ENCODE results near the gene FSHR.

Gene FSHR

DNA sequence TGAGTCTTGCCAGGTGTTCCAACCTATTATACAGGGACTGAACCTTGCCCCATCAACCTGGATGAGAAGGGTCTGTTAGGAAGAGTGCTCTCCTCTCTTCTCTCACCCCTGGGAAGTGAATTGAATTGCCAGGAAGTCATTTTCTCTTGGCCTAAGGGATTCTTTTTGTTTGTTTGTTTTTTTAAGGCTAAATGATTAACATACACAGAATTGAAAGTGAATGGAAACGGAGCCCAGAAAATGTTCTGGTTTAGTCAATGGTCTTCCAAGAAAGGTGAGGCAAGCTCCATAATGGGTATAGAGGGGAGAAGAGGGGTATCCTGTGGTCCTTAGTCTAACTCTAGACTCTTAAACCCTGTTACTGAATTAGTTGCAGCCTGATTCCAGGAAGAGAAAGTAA is 189.1 kb downstream of the FSHR start:
- TF ChIP-seq RARB (CRISPR knock-in tag; IDR thresholded peaks at IDR 0.05) (no peak), GLIS3 (CRISPR knock-in tag; IDR thresholded peaks at IDR 0.05) (no peak)
- TF ChIP-seq, protein P1, sequence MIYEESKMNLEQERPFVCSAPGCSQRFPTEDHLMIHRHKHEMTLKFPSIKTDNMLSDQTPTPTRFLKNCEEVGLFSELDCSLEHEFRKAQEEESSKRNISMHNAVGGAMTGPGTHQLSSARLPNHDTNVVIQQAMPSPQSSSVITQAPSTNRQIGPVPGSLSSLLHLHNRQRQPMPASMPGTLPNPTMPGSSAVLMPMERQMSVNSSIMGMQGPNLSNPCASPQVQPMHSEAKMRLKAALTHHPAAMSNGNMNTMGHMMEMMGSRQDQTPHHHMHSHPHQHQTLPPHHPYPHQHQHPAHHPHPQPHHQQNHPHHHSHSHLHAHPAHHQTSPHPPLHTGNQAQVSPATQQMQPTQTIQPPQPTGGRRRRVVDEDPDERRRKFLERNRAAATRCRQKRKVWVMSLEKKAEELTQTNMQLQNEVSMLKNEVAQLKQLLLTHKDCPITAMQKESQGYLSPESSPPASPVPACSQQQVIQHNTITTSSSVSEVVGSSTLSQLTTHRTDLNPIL (CRISPR knock-in tag; IDR thresholded peaks at IDR 0.05; ENCODE audit: low read depth): no peak
- no peak for ATAC-seq

DNA sequence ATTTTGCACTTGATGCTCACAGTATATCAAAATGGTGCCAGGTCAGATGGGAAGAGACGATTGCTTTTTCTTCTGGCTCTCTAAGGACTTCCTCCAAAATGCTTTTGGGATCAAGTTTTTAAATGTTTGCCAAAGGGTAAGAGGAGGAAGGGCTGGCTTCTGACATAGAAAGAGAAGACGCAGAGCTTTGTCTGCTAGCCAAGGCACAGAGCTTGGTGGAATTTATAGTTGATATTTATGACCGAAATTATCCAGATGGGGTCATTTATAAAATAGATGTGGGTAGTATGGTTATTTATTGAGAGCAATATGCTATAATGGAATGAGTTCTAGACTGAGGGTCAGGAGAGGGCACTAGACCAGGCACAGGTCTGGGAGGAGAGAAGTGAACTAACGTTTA is 193.3 kb downstream of the FSHR start:
- TF ChIP-seq, protein P2, sequence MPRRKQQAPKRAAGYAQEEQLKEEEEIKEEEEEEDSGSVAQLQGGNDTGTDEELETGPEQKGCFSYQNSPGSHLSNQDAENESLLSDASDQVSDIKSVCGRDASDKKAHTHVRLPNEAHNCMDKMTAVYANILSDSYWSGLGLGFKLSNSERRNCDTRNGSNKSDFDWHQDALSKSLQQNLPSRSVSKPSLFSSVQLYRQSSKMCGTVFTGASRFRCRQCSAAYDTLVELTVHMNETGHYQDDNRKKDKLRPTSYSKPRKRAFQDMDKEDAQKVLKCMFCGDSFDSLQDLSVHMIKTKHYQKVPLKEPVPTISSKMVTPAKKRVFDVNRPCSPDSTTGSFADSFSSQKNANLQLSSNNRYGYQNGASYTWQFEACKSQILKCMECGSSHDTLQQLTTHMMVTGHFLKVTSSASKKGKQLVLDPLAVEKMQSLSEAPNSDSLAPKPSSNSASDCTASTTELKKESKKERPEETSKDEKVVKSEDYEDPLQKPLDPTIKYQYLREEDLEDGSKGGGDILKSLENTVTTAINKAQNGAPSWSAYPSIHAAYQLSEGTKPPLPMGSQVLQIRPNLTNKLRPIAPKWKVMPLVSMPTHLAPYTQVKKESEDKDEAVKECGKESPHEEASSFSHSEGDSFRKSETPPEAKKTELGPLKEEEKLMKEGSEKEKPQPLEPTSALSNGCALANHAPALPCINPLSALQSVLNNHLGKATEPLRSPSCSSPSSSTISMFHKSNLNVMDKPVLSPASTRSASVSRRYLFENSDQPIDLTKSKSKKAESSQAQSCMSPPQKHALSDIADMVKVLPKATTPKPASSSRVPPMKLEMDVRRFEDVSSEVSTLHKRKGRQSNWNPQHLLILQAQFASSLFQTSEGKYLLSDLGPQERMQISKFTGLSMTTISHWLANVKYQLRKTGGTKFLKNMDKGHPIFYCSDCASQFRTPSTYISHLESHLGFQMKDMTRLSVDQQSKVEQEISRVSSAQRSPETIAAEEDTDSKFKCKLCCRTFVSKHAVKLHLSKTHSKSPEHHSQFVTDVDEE (CRISPR knock-in tag; IDR thresholded peaks at IDR 0.05): no peak
- no peak for TF ChIP-seq ZNF565 (CRISPR knock-in tag; conservative IDR thresholded peaks at IDR 0.05; ENCODE audit: low read depth)
- TF ChIP-seq ZNF70 (CRISPR knock-in tag; IDR thresholded peaks at IDR 0.05): no peak
- TF ChIP-seq ZC3H10 (CRISPR knock-in tag; IDR thresholded peaks at IDR 0.05): no peak
- no peak for TF ChIP-seq TCF4 (CRISPR knock-in tag; IDR thresholded peaks at IDR 0.05; ENCODE audit: borderline replicate concordance)
- no peak for TF ChIP-seq GLIS3 (CRISPR knock-in tag; IDR thresholded peaks at IDR 0.05)
- TF ChIP-seq ZNF8 (CRISPR knock-in tag; IDR thresholded peaks at IDR 0.05): no peak
- no peak for TF ChIP-seq ARNTL (CRISPR knock-in tag; IDR thresholded peaks at IDR 0.05; ENCODE audit: borderline replicate concordance, low read depth)
- TF ChIP-seq ISL1 (CRISPR knock-in tag; IDR thresholded peaks at IDR 0.05): no peak
- TF ChIP-seq ZFP3 (CRISPR knock-in tag; IDR thresholded peaks at IDR 0.05): no peak
- TF ChIP-seq CSDC2 (CRISPR knock-in tag; IDR thresholded peaks at IDR 0.05): no peak
- no peak for TF ChIP-seq OSR1 (CRISPR knock-in tag; IDR thresholded peaks at IDR 0.05)
- TF ChIP-seq, protein P3, sequence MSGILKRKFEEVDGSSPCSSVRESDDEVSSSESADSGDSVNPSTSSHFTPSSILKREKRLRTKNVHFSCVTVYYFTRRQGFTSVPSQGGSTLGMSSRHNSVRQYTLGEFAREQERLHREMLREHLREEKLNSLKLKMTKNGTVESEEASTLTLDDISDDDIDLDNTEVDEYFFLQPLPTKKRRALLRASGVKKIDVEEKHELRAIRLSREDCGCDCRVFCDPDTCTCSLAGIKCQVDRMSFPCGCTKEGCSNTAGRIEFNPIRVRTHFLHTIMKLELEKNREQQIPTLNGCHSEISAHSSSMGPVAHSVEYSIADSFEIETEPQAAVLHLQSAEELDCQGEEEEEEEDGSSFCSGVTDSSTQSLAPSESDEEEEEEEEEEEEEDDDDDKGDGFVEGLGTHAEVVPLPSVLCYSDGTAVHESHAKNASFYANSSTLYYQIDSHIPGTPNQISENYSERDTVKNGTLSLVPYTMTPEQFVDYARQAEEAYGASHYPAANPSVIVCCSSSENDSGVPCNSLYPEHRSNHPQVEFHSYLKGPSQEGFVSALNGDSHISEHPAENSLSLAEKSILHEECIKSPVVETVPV (CRISPR knock-in tag; IDR thresholded peaks at IDR 0.05): no peak
- TF ChIP-seq ESRRG (CRISPR knock-in tag; IDR thresholded peaks at IDR 0.05): no peak
- TF ChIP-seq, protein P4, sequence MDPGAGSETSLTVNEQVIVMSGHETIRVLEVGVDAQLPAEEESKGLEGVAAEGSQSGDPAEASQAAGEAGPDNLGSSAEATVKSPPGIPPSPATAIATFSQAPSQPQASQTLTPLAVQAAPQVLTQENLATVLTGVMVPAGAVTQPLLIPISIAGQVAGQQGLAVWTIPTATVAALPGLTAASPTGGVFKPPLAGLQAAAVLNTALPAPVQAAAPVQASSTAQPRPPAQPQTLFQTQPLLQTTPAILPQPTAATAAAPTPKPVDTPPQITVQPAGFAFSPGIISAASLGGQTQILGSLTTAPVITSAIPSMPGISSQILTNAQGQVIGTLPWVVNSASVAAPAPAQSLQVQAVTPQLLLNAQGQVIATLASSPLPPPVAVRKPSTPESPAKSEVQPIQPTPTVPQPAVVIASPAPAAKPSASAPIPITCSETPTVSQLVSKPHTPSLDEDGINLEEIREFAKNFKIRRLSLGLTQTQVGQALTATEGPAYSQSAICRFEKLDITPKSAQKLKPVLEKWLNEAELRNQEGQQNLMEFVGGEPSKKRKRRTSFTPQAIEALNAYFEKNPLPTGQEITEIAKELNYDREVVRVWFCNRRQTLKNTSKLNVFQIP (CRISPR knock-in tag; IDR thresholded peaks at IDR 0.05; ENCODE audit: borderline replicate concordance, low read depth): no peak
- TF ChIP-seq, protein P5, sequence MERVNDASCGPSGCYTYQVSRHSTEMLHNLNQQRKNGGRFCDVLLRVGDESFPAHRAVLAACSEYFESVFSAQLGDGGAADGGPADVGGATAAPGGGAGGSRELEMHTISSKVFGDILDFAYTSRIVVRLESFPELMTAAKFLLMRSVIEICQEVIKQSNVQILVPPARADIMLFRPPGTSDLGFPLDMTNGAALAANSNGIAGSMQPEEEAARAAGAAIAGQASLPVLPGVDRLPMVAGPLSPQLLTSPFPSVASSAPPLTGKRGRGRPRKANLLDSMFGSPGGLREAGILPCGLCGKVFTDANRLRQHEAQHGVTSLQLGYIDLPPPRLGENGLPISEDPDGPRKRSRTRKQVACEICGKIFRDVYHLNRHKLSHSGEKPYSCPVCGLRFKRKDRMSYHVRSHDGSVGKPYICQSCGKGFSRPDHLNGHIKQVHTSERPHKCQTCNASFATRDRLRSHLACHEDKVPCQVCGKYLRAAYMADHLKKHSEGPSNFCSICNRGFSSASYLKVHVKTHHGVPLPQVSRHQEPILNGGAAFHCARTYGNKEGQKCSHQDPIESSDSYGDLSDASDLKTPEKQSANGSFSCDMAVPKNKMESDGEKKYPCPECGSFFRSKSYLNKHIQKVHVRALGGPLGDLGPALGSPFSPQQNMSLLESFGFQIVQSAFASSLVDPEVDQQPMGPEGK (CRISPR knock-in tag; IDR thresholded peaks at IDR 0.05; ENCODE audit: borderline replicate concordance): no peak
- TF ChIP-seq SNAI2 (CRISPR knock-in tag; IDR thresholded peaks at IDR 0.05): no peak
- no peak for TF ChIP-seq RARB (CRISPR knock-in tag; IDR thresholded peaks at IDR 0.05)
- no peak for TF ChIP-seq PPARA (CRISPR knock-in tag; IDR thresholded peaks at IDR 0.05; ENCODE audit: borderline replicate concordance)
- no peak for ATAC-seq

DNA sequence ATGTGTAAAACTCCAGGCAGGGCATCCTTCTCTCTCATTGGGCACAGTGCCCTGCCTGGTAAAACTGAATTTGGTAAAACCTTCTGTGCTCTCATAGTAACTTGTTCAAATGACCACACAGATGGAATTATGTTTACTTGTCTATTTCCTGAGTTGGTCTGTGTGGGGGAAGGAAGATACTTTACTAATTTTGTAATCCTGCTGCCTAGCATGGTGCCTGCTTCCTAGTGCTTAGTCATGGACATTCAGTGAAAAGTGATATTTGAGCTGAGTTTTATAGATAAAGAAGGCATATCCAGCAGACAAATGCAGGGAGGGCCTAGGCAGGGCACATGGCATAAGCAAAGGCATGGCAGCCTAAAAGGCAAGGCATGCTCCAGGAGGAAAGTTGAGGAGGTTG is 199.4 kb downstream of the FSHR start:
- TF ChIP-seq ZNF565 (CRISPR knock-in tag; conservative IDR thresholded peaks at IDR 0.05; ENCODE audit: low read depth): no peak
- no peak for TF ChIP-seq GLIS3 (CRISPR knock-in tag; IDR thresholded peaks at IDR 0.05)
- TF ChIP-seq, protein P5 (CRISPR knock-in tag; IDR thresholded peaks at IDR 0.05; ENCODE audit: borderline replicate concordance): no peak
- TF ChIP-seq SNAI2 (CRISPR knock-in tag; IDR thresholded peaks at IDR 0.05): no peak
- no peak for TF ChIP-seq ZC3H10 (CRISPR knock-in tag; IDR thresholded peaks at IDR 0.05)
- TF ChIP-seq ZNF70 (CRISPR knock-in tag; IDR thresholded peaks at IDR 0.05): no peak
- TF ChIP-seq, protein P2 (CRISPR knock-in tag; IDR thresholded peaks at IDR 0.05): no peak
- no peak for TF ChIP-seq ISL1 (CRISPR knock-in tag; IDR thresholded peaks at IDR 0.05)
- TF ChIP-seq OSR1 (CRISPR knock-in tag; IDR thresholded peaks at IDR 0.05): no peak
- TF ChIP-seq ZNF8 (CRISPR knock-in tag; IDR thresholded peaks at IDR 0.05): no peak
- TF ChIP-seq ESRRG (CRISPR knock-in tag; IDR thresholded peaks at IDR 0.05): no peak
- TF ChIP-seq ZFP30 (CRISPR knock-in tag; IDR thresholded peaks at IDR 0.05): no peak
- ATAC-seq: no peak

Data from SK-N-SH treated with all-trans-retinoic acid at 6 μM for 48 hours (cell line).